ENCODE measurements around the gene MIP. TPM values are rescaled to one million over a fixed set of nuclear protein-coding genes. Genes with fewer than 3 reads are reported as not detected.

MIP gene
- total and polyA plus RNA-seq, 2 of the 13 experiments (the other 11 are each of a cell fraction or from before 2014, with no cell fraction given) = not detected

DNA sequence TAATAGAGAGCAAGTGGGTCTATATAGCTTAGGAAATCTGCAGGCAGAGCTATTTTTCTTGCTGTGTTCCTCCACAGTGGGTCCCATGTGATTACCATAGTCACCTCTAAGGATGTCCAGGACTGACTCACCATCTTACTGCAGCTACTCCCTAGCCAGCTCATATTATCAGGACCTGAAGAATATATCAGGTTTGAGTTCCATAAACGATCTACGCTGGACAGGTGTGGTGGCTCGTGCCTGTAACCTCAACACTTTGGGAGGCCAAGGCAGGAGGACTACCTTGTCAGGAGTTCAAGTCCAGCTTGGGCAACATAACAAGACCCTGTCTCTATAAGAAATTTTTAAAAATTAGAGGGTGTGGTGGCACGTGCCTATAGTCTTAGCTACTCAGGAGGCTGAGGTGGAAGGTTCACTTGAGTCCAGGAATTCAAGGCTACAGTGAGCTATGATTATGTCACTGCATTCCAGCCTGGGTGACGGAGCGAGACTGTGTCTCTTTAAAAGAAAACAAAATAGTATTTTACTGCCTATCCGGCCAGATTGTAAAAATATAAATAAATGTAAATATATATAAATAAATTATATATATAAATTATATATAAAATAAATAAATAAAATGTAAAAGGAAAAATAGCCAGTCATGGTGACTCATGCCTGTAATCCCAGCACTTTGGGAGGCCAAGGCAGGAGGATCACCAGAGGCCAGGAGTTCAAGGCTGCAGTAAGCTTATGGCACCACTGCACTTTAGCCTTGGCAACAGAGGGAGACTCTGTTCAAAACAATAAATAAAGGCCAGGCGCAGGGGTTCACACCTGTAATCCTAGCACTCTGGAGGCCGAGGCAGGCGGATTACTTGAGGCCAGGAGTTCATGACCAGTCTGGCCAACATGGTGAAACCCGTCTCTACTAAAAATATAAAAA is 7.0 kb upstream of the MIP start (continued):
- TF ChIP-seq, protein P1, sequence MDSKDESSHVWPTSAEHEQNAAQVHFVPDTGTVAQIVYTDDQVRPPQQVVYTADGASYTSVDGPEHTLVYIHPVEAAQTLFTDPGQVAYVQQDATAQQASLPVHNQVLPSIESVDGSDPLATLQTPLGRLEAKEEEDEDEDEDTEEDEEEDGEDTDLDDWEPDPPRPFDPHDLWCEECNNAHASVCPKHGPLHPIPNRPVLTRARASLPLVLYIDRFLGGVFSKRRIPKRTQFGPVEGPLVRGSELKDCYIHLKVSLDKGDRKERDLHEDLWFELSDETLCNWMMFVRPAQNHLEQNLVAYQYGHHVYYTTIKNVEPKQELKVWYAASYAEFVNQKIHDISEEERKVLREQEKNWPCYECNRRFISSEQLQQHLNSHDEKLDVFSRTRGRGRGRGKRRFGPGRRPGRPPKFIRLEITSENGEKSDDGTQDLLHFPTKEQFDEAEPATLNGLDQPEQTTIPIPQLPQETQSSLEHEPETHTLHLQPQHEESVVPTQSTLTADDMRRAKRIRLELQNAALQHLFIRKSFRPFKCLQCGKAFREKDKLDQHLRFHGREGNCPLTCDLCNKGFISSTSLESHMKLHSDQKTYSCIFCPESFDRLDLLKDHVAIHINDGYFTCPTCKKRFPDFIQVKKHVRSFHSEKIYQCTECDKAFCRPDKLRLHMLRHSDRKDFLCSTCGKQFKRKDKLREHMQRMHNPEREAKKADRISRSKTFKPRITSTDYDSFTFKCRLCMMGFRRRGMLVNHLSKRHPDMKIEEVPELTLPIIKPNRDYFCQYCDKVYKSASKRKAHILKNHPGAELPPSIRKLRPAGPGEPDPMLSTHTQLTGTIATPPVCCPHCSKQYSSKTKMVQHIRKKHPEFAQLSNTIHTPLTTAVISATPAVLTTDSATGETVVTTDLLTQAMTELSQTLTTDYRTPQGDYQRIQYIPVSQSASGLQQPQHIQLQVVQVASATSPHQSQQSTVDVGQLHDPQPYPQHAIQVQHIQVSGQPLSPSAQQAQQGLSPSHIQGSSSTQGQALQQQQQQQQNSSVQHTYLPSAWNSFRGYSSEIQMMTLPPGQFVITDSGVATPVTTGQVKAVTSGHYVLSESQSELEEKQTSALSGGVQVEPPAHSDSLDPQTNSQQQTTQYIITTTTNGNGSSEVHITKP (CRISPR knock-in tag; IDR thresholded peaks at IDR 0.05; ENCODE audit: low read depth) = no peak
- TF ChIP-seq SALL1 (CRISPR knock-in tag; IDR thresholded peaks at IDR 0.05) (peak; percentile 47; the same call in 1 of the 2 replicates), NR2F1 (CRISPR knock-in tag; IDR thresholded peaks at IDR 0.05) (peak in 1 of 2 experiments; percentile 68; a peak in 2 of 4 replicates), KLF6 (CRISPR knock-in tag; IDR thresholded peaks at IDR 0.05) (no peak), ZNF678 (CRISPR knock-in tag; IDR thresholded peaks at IDR 0.05) (no peak), JUNB (CRISPR knock-in tag; IDR thresholded peaks at IDR 0.05; ENCODE audit: borderline replicate concordance) (0 out of 2 replicates have a peak, but pooled peaks have one; percentile 20), POGZ (CRISPR knock-in tag; IDR thresholded peaks at IDR 0.05) (0 out of 2 replicates have a peak, but pooled peaks have one; percentile 39), ATRX (CRISPR knock-in tag; IDR thresholded peaks at IDR 0.05; ENCODE audit: borderline replicate concordance) (no peak)
- TF ChIP-seq, protein P2, sequence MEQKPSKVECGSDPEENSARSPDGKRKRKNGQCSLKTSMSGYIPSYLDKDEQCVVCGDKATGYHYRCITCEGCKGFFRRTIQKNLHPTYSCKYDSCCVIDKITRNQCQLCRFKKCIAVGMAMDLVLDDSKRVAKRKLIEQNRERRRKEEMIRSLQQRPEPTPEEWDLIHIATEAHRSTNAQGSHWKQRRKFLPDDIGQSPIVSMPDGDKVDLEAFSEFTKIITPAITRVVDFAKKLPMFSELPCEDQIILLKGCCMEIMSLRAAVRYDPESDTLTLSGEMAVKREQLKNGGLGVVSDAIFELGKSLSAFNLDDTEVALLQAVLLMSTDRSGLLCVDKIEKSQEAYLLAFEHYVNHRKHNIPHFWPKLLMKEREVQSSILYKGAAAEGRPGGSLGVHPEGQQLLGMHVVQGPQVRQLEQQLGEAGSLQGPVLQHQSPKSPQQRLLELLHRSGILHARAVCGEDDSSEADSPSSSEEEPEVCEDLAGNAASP (CRISPR knock-in tag; IDR thresholded peaks at IDR 0.05; ENCODE audit: borderline replicate concordance) = peak; percentile 59; the same call in 1 of the 2 replicates
- TF ChIP-seq, protein P3, sequence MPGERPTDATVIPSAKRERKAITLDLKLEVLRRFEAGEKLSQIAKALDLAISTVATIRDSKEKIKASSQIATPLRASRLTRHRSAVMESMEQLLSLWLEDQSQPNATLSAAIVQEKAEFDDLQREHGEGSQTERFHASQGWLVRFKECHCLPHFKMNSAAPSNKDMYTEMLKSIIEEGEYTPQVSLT (CRISPR knock-in tag; IDR thresholded peaks at IDR 0.05; ENCODE audit: borderline replicate concordance, low read depth) = no peak
- TF ChIP-seq, protein P4, sequence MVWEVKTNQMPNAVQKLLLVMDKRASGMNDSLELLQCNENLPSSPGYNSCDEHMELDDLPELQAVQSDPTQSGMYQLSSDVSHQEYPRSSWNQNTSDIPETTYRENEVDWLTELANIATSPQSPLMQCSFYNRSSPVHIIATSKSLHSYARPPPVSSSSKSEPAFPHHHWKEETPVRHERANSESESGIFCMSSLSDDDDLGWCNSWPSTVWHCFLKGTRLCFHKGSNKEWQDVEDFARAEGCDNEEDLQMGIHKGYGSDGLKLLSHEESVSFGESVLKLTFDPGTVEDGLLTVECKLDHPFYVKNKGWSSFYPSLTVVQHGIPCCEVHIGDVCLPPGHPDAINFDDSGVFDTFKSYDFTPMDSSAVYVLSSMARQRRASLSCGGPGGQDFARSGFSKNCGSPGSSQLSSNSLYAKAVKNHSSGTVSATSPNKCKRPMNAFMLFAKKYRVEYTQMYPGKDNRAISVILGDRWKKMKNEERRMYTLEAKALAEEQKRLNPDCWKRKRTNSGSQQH (CRISPR knock-in tag; IDR thresholded peaks at IDR 0.05; ENCODE audit: low read depth) = no peak
- TF ChIP-seq, protein P5, sequence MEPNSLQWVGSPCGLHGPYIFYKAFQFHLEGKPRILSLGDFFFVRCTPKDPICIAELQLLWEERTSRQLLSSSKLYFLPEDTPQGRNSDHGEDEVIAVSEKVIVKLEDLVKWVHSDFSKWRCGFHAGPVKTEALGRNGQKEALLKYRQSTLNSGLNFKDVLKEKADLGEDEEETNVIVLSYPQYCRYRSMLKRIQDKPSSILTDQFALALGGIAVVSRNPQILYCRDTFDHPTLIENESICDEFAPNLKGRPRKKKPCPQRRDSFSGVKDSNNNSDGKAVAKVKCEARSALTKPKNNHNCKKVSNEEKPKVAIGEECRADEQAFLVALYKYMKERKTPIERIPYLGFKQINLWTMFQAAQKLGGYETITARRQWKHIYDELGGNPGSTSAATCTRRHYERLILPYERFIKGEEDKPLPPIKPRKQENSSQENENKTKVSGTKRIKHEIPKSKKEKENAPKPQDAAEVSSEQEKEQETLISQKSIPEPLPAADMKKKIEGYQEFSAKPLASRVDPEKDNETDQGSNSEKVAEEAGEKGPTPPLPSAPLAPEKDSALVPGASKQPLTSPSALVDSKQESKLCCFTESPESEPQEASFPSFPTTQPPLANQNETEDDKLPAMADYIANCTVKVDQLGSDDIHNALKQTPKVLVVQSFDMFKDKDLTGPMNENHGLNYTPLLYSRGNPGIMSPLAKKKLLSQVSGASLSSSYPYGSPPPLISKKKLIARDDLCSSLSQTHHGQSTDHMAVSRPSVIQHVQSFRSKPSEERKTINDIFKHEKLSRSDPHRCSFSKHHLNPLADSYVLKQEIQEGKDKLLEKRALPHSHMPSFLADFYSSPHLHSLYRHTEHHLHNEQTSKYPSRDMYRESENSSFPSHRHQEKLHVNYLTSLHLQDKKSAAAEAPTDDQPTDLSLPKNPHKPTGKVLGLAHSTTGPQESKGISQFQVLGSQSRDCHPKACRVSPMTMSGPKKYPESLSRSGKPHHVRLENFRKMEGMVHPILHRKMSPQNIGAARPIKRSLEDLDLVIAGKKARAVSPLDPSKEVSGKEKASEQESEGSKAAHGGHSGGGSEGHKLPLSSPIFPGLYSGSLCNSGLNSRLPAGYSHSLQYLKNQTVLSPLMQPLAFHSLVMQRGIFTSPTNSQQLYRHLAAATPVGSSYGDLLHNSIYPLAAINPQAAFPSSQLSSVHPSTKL (CRISPR knock-in tag; IDR thresholded peaks at IDR 0.05) = peak; percentile 32; the same call in 1 of the 2 replicates

All from HepG2 (cell line).